HL-60 (cell line): ENCODE results near the gene NARS2.

ENCODE experiments used
- GABPA ChIP-seq: IDR thresholded peaks from 2 replicates; pipeline ENCODE4 v1.6.1; 2012; ENCODE audit warnings: low read depth
- POLR2AphosphoS5 ChIP-seq: IDR thresholded peaks from 2 replicates; pipeline ENCODE4 v1.6.1; 2012; ENCODE audit warnings: low read depth
- SPI1 ChIP-seq: IDR thresholded peaks from 2 replicates; pipeline ENCODE4 v1.6.1; 2012; ENCODE audit warnings: low read depth, mild to moderate bottlenecking, borderline replicate concordance
- TF ChIP-seq, protein P1 (sequence below): IDR thresholded peaks from one replicate; pipeline ENCODE4 v1.5.1; 2011; ENCODE audit warnings: low read length, control low read depth, inconsistent platforms; ENCODE audit not compliant: insufficient read depth

DNA sequence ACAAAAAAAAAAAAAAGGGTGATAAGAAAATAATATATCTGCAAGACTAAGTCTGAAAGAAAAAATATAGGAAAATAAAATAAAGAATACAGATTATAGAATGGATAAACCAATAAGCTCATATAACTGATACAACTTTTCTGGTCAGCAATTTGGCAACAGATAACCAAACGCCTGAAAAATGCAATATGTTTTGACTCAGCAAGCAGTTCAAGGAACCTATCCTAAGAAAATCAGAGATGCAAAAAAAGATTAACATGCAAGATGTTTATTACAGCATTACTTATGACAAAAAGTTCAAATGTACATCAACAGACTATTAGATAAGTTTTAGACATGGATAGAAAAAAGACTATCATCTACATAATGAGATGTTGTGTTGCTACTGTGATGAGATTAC, 129.9 kb downstream of the NARS2 start:
- TF ChIP-seq, protein P1, sequence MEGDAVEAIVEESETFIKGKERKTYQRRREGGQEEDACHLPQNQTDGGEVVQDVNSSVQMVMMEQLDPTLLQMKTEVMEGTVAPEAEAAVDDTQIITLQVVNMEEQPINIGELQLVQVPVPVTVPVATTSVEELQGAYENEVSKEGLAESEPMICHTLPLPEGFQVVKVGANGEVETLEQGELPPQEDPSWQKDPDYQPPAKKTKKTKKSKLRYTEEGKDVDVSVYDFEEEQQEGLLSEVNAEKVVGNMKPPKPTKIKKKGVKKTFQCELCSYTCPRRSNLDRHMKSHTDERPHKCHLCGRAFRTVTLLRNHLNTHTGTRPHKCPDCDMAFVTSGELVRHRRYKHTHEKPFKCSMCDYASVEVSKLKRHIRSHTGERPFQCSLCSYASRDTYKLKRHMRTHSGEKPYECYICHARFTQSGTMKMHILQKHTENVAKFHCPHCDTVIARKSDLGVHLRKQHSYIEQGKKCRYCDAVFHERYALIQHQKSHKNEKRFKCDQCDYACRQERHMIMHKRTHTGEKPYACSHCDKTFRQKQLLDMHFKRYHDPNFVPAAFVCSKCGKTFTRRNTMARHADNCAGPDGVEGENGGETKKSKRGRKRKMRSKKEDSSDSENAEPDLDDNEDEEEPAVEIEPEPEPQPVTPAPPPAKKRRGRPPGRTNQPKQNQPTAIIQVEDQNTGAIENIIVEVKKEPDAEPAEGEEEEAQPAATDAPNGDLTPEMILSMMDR = no peak
- no peak for TF ChIP-seq POLR2AphosphoS5
- no peak for TF ChIP-seq GABPA
- TF ChIP-seq SPI1 = no peak
